NCI-H2171 treated with DMSO at 0.1 percent for 48 hours (cell line): Measurements from ENCODE around the gene ANKRD55.
"Not testable (repeated sequence)": the region's sequence is repeated elsewhere in the genome, so short reads cannot be mapped to it uniquely, and the experiment has no call there.

Experiments used
- DNase-seq: peaks from one replicate; lab custom pipeline; 2025; lab: John Stamatoyannopoulos, UW

Gene ANKRD55

DNA sequence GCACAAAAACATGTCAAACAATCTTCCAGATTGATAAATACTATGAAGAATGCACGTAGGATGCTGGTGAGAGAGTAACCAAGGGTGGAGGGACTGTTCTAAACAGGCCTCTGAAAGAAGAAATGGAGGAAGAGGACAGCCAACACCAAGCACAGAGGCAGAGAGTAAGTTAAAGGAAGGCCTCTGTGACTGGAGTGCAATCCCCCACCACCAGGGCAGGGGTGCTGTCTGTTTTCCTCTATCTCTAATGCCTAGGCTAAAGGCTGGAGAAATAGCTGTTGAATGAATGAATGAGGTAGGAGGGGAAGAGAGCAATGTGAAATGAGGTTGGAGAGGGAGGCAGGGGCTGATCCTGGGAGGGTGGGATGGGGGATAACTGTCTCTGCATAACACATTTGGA lies 88.9 kb downstream of the ANKRD55 start:
- no peak for DNase-seq

DNA sequence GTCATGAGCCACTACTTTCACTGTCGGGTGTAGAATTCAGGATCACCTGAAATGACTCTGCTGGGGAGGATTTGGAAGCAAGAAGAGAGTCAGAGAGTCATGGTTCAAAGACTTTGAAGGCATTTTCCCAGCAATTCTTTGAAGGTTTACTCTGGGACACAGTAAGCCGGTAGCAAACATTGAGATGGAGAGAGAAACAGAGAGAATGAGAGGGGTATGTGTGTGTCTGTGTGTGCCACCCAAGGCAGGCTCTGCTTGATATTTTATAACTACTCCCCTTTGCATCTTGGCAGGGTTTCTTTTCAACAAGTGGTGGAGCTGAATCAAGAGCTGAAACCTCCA lies 89.8 kb downstream of the ANKRD55 start:
- DNase-seq: no peak

DNA sequence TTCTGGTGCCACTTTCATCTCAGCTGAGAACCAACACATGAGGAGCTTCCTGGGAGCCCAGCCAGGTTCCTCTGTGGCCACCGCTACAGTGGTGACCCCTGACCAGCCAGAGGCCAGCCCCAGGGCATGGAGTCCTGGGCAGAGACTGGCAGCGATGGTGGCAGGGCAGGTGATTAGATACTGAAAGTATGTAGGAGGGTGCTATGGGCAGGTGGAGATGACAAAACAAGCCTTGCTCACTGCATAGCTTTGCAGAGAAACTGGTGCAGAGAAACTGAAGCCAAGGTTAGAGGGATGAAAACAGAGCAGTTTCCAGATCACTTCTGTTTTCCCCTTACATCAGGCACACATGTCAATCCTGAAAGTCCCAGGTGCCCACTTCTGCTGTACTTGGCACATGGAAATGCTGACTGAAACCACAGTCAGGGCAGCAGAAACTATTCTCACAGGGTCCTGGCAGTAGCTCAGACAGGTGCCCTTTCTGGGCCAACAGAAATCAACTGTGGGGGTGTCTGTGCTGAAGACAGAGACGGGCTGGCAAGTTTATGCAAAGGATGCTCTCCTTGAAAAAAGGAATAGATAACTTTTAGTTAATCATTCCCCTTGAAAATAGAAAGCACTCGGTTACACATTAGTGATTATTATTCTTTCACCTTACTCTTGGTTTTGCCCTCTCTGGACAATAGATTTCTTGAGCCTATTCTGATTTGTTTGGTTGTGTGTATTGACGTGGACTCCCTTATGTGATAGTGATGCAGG lies 90.3 kb downstream of the ANKRD55 start:
- DNase-seq: peak; percentile 58

DNA sequence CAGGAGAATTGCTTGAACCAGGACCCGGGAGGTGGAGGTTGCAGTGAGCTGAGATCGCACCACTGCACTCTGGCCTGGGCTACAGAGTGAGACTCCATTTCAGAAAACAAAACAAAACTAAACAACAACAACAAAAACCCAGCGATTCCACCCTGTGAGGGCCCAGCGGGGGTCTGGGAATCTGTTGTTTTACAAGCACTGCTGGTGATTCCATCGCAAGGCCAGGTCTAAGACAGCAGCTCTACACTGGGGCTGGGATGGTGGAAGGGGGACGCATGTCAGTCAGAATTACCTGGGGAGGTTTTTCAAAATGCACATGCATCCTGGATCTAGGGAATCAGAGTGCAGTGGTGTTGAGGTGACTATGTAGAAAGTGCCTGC lies 90.9 kb downstream of the ANKRD55 start:
- no peak for DNase-seq

DNA sequence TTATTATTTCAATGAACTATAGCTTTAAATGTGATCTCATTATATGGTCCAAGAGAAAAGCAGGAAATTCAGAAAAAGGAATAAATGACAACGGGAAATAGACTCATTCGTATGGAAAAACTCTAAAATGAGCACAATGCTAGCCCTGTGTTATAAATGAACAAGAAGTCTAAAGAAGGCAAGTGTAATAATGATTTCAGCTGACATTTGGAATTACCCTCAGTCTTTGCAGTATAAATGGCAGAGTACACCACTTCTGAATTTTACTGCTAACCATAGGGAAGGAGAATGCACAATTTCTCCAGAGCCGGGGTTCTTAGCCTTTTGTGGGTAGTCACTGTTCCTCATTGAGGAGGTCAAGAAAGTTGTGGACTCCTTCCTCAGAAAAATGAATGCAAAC lies 93.1 kb downstream of the ANKRD55 start:
- DNase-seq: no peak

DNA sequence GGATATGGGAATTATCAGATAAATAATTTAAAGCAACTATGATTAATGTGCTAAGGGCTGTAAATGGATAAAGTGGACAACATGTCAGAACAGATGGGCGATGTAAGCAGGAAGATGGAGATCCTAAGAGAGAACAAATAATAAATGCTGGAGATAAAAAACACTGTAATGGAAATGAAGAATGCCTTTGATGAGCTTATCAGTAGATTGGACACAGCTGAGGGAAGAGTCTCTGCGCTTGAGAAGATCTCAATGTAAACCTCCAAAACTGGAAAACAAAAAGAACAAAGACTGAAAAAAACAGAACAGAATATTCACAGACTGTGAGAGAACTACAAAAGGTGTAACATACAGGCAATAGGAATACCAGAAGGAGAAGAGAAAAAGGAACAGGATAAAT lies 102.5 kb downstream of the ANKRD55 start:
- DNase-seq: no peak

DNA sequence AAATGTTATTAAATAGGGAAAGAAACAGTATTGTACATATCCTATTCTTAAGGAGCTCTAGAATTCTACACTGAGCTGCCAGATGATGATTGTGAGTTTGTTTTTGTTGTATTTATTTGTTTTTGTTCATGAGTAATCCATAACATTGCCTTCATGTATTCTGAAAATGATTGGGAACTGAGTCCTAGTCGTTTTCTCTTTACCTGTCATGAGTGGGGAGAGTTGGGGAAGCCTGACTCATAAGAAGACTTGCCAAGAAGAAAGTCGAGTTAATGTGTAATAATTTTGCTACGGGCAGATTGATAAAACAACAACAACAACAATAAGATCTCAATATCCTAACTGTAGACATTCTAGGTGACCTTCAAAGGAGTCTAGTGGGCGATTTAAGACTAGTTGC lies 103.8 kb downstream of the ANKRD55 start:
- DNase-seq: no peak

DNA sequence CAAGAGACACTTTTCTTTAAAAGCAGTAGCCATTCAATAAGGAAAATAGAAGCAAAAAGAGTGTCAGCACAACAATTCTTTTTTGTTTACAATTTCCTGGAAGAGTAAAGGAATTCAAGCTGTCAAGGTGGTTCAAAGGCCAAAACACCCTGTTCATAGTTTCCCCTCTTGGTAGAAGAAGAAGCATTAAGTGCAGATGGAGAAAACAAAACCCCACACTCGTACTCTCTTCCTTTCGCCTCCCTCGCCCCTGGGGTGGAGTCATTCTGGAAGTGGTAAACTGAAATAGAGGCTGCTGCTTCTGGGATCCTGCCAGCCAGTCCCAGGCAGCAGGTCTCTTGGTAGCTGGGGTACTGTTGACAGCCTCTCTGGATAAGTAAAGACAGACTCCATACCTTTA lies 105.0 kb downstream of the ANKRD55 start:
- DNase-seq: no peak

DNA sequence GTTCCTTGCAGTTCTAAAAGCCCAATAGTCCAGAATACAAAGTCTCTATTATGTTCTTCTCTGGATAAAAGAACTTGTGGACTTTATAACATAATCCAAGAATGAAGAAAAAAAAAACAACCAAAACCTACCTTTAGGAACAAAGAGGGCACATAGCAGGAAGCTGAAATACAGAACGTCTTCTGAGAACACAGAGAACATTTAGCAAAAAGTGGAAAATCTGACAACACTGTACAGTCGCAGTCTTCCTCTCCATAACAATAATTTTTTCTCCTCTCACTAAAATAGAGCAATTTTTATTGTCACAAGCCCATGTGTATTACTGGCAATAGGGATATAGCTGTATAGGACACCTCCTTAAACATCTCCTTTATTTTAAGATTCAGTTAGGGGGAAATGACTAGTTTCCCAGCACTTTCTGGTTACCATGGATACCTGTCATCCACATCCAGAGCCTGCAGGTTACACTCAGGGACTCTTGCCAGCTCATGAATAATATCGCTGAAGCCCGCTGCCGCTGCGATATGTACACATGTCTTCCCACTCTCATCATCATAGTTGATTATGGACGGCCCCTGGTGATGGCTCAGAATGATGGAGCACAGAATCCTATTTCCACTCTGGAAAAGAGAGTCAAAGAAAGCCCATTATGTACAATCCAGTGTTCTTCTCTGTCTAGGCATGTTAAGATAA lies 106.5 kb downstream of the ANKRD55 start:
- no peak for DNase-seq

DNA sequence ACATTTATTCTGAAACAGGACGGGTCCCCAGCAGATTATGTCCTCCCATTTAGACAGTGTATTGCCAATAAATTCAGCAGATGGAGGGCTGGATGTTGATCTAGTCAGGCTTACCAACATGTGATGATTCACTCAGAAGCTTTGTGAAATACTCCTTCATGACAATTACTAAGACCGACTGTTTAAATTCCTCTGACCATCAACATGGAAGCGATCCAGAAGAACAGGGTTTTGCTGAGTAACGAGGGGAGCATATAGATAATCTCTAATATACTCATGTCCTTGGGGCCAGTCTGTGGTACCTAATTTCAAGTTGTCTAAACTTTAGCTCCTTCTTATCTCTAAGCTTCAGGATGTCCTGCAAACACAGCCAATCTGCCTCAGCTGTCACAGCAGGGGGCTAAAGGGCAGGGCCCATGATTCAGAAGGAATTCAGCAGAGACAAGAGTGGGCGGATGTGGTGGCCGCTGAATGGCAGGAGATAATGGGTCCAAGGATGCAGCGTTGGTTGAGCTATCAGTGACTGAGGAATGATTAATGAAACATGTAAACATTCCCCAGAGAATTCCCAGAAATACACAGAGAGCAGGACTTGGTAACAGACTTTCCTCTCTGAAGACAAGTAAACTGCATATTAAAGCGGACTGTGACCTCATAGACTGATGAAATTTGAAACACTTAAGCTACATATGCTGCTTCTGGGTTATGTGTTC lies 109.4 kb downstream of the ANKRD55 start:
- DNase-seq: peak; percentile 59

DNA sequence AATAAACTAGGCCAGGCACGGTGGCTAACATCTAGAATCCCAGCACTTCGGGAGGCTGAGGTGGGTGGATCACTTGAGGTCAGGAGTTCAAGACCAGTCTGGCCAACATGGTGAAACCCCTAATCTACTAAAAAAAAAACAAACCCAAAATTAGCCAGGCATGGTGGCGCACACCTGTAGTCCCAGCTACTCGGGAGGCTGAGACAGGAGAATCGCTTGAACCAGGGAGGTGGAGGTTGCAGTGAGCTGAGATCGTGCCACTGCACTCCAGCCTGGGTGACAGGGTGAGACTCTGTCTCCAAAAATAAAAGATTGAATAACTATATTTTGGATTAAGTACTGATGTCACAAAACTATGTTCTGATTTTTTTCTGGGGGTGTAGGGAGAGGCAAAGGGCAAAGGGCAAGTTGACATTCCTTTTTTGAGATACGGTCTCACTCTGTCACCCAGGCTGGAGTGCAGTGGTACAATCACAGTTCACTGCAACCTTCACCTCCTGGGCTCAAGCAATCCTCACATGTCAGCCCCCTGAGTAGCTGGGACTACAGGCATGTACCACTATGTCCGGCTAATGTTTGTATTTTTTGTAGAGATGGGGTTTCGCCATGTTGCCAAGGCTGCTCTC lies 110.7 kb downstream of the ANKRD55 start:
- not testable (repeated sequence) for DNase-seq

DNA sequence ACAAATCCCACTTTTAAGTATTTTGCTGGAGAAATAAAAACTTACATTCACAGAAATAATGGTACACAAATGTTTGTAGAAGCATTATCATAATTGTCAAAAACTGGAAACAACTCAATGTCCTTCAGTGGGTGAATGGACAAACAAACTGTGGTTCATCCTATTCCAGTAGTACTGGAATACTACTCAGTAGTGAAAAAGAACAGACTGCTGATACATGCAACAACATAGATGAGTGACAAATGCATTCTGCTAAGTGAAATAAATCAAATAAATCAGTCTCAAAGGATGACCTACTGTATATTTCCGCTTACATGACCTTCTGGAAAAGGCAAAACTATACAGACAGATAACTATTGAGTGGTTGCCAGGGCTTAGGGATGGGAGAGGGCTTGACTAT lies 114.1 kb downstream of the ANKRD55 start:
- DNase-seq: no peak

DNA sequence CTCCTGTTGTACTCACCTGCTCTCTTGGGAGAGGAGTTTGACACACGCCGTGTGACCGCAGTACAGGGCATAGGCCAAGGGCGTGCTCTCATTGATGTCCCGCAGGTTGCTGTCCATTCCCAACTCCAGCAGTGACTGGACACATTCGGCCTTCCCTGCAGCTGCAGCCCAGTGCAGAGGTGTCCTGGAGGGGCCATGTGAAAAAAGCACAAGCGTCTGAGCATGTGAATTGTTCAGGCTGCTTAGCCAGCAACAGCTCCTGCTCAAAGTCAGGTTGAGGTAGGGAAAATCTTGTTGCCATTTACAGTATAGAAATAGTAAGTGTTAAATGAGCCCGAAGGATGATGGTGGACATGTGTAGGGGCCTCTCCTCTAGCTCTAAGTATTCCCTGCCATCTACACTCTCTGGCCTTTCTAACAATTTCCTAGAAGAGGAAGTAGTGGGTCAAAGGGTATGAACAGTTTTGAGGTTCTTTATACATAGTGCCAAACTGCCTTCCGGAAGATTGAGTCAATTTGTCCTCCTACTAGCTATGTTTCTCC lies 116.5 kb downstream of the ANKRD55 start:
- no peak for DNase-seq

DNA sequence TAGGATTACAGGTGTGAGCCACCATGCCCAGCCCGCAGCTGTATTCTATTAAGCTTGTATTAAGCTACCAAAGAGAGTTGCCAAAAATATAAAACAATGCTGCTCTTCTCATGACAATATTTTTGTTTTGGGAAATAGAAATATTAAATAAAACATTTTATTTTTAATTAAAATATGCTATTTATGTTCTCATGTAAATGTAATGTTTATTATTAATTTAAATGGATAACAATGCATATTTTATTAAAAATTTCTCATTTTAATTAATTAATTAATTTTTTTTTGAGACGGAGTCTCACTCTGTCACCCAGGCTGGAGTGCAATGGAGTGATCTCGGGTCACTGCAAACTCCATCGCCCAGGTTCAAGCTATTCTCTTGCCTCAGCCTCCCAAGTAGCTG lies 117.5 kb downstream of the ANKRD55 start:
- DNase-seq: no peak

DNA sequence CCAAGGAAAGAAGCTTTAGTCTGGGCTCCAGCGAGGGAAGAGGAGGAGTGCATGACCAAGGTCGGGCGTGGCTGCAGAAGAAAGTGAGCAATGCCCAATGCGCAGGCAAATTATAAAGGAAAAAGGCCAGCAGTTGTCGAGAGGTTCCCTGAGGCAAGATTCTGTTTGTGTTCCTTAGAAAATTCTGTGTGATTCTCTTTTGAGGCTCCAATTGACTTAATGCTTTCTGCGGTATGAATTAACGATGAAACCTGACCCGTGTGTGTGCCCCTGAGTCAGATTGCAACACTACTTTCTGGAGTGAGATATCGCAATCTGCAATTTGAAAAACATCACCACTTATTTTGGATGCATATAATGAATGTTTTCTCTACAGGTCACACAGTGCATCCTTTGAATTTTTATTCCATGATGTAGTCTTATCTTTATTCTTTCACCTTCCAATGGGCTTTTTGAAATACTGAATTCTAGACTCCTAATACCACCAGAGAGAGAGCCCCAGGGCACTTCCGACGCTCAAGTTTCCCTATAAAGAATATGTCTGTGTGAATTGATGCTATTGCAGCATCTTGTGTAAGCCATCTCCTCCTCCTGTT lies 120.5 kb downstream of the ANKRD55 start:
- peak; percentile 66 for DNase-seq

DNA sequence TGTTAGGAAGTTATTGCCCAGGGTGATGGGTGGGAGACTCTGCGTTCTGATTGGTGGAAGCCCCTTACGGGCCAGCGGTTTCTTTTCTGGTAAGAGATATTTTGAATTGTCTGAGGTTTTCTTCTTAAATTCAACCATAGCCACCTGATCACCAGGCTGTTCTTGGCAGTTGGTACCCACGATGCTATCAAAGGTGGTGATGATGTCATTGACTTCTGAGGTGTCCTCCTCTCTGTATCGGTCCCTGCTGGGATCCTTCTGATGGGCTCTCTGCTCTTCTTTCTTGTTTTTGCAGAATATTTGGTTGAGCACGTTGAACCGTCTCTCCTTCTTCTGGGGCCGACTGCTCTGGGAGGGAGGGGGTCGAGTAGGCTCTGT lies 121.7 kb downstream of the ANKRD55 start:
- DNase-seq: no peak

DNA sequence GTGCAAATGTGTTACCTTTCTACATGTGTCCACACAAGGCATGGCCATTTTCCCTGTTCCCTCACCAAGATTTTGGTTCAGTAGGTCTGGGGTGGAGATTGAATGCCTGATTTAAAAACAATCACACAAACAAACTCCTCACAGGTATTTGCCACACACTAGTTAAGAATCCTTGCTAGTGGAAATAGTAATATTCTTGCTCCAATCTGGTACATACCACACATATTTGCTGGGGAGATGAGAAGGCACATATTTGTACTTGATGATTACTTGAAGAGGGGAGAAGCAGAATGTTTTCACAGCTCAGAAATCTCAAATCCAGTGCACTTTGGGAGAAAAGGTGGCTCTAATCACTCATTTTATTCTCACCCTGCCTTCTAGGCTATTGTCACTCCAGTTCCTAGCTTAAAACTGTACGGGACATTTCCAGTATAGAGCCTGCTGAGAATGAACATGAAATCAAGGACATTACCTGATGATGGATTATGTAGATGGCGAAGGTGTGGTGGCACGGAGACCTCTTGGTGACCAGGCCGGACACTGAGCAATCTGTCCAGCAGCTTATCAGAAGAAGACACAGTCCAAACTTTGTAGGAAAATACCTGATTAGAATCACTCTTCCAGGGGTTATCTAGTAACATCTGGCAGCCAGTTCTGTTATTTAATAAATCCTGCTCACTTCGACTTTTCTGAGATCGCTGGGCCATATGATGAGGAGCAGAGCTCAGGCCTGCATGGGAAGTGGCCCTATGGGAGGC lies 122.3 kb downstream of the ANKRD55 start:
- DNase-seq: no peak

DNA sequence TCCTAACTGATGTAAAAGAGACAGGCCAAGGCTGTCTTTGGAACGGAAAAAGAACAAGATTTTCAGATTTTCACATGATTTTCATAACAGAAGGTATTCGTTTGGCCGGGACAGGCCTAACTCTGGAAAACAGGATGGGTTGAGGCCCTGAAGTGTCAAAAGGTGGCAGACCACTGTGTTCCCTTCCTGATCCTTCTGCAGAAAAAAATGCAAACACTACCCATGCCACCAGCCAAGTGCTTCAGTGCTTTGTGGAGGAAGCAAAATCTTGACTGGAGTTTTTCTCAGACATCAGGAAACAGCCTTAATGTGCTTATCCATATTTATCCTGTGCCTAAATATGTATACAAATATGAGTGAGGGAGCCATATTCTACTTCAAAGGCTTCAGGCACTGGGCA lies 124.9 kb downstream of the ANKRD55 start:
- DNase-seq: no peak

DNA sequence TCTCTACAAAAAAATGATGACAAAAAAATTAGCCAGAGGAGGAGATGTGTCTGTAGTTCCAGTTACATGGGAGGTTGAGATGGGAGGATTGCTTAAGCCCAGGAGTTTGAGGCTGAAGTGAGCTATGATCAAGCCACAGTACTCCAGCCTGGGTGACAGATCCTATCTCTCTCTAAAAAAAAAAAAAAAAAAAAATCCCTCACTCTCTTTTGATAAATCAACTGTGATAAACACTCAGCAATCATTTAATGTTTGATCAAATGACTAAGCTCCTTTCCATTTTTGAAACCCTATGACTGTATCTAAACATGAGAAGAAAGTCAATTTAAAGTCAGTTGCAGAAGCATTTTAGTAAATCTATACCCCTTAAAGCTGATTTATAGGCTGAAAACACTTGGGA lies 126.3 kb downstream of the ANKRD55 start:
- DNase-seq: no peak

DNA sequence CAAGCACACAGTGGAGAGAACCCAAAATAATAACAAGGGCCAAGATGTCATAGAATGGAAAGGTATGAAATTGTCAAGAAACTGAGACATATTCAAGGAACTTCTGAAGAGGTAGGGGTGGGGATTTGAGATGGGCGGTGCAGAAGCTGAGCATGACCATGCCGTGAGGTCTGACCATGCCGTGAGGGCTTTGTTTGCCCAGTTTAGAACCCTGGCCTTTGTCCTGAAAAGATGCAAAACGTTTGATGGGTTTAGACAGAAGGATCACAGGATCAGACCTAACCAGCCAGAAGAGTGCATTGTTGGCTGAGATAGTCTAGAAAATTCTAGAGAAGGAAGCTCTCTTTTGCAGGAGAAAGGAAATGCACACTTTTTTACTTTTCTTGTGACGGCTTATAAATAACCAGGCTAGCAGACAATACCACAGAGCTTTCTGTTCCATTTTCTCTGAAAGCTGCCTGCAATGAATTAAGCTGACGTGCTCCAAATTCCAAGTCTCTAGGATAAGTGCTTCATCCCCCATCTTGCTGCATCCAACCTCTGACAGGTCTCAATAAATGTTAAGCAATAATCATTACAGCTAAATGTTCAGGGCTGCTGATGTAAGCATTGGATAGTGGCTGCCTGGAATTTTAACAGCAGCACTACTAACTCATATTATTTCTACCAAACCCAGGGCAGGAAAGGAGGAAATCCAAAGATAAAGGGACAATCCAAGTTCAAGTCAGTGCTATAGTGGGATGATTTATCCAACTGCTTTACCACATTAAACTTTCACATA lies 127.4 kb downstream of the ANKRD55 start:
- no peak for DNase-seq

DNA sequence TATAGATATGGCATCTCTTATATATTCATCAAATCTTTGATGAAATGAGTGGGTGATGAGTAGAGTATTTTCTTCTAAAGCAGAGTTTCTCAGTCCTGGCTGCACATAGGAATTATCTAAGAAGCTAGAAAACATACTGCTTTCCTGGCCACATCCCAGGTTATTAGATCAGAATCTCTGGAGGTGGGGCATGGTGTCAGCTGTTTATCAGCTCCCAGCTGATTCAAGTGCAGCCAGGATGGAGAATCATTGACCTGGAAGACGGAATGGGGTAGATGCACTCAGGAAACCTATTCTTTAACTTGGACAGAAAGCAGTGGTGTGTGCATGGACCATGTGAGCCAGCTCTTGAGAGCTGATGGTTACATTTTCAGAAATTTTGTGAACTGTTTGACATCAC lies 130.2 kb downstream of the ANKRD55 start:
- peak; percentile 64 for DNase-seq
